ENCODE results near the gene NCF2.

The NCF2 gene

GRCh38 chr1:183611021-183611420, 20.8 kb upstream of the NCF2 start:
- DNase-seq, result no peak

GRCh38 chr1:183609759-183610452, 19.6 kb upstream of the NCF2 start:
- no peak for DNase-seq

- no peak for DNase-seq
These were observed 19.1 kb upstream of the NCF2 start for GRCh38 chr1:183609313-183609712.

GRCh38 chr1:183607322-183607980, 17.2 kb upstream of the NCF2 start:
- DNase-seq, result no peak

GRCh38 chr1:183605904-183606303, 15.6 kb upstream of the NCF2 start:
- DNase-seq, result no peak

- DNase-seq, result no peak
These were observed 14.6 kb upstream of the NCF2 start for GRCh38 chr1:183604815-183605214.

GRCh38 chr1:183604038-183604808, 14.0 kb upstream of the NCF2 start:
- DNase-seq, result no peak

- DNase-seq, result no peak
These were observed 12.3 kb upstream of the NCF2 start for GRCh38 chr1:183602510-183602909.

- no peak for DNase-seq
These were observed 10.4 kb upstream of the NCF2 start for GRCh38 chr1:183600634-183601033.

GRCh38 chr1:183600136-183600535, 9.9 kb upstream of the NCF2 start:
- DNase-seq, result no peak

GRCh38 chr1:183598386-183598785, 8.1 kb upstream of the NCF2 start:
- DNase-seq, result no peak

- DNase-seq, result no peak
These were observed 7.5 kb upstream of the NCF2 start for GRCh38 chr1:183597656-183598347.

- DNase-seq, result no peak
These were observed 6.2 kb upstream of the NCF2 start for GRCh38 chr1:183596500-183596899.

- DNase-seq, result no peak
These were observed 5.3 kb upstream of the NCF2 start for GRCh38 chr1:183595537-183595936.

GRCh38 chr1:183593356-183593755, 3.1 kb upstream of the NCF2 start:
- no peak for DNase-seq

GRCh38 chr1:183592733-183593132, 2.5 kb upstream of the NCF2 start:
- no peak for DNase-seq

- DNase-seq, result no peak
These were observed 400 bp downstream of the NCF2 start for GRCh38 chr1:183589874-183590243.

GRCh38 chr1:183589384-183589783, 875 bp downstream of the NCF2 start:
- DNase-seq, result no peak

- no peak for DNase-seq
These were observed 1.4 kb downstream of the NCF2 start for GRCh38 chr1:183588827-183589226.

- no peak for DNase-seq
These were observed 3.3 kb downstream of the NCF2 start for GRCh38 chr1:183586926-183587325.

GRCh38 chr1:183586455-183586854, 3.8 kb downstream of the NCF2 start:
- no peak for DNase-seq

- no peak for DNase-seq
These were observed 5.2 kb downstream of the NCF2 start for GRCh38 chr1:183585038-183585437.

GRCh38 chr1:183584147-183584546, 6.1 kb downstream of the NCF2 start:
- DNase-seq, result no peak

- DNase-seq, result no peak
These were observed 6.8 kb downstream of the NCF2 start for GRCh38 chr1:183583466-183583865.

Data from activated CD8-positive, alpha-beta memory T cell treated with anti-CD3 and anti-CD28 coated beads, Interleukin-2, amount 50 U/mL, for 4 hours (primary cell).